Putamen (tissue), 1 donor: Measurements from ENCODE around the gene STX7.

Source experiments
- DNase-seq: peaks from one replicate; pipeline ENCODE4 v3.0.0-alpha.2; 2016; ENCODE audit warnings: low spot score

STX7 gene

GRCh38 chr6:132476688-132477087 lies 36.2 kb downstream of the STX7 start:
- no peak for DNase-seq

- no peak for DNase-seq
Measured at GRCh38 chr6:132475925-132476324, 37.0 kb downstream of the STX7 start.

- no peak for DNase-seq
Measured at GRCh38 chr6:132471787-132472186, 41.1 kb downstream of the STX7 start.

DNA sequence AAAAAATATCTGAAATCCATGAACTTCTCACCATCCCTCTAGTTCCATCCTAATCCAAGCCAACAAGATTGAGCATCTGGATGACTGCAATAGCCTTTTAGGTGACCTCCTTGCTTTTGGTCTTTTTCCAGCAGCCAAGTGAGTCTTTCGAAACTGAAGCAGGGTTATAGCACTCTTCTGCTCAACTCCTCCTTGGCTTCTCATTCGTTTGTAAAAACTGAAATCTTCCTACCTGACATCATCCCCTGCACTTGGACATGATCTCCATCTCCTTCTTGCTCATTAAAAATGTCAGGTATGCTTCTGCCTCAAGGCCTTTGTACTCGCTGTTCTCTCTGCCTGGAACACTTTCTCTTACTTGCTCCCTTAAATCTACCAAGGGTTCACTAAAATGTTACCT lies 46.0 kb downstream of the STX7 start:
- DNase-seq, result no peak

- no peak for DNase-seq
Measured at GRCh38 chr6:132465530-132466485, 47.1 kb downstream of the STX7 start.

GRCh38 chr6:132464538-132465256 lies 48.2 kb downstream of the STX7 start:
- DNase-seq, result no peak

DNA sequence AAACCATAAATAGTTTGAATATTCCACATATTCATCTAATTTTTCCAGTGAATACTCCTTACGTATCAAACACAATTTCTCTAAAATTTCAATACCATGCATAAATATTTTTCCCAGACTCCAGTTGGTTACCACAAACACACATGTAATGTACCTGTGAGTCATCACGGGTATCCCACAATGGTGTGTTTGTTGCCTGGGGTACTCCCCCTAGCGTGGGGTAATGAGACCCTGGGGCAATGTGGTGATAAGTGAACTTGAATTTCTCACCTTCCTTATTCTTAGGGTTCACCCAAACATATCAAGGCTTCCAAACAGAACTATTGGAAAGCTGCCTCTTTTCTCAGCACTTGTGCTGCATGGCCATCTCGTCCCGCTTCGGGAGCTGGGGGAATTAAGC lies 51.0 kb downstream of the STX7 start:
- no peak for DNase-seq

DNA sequence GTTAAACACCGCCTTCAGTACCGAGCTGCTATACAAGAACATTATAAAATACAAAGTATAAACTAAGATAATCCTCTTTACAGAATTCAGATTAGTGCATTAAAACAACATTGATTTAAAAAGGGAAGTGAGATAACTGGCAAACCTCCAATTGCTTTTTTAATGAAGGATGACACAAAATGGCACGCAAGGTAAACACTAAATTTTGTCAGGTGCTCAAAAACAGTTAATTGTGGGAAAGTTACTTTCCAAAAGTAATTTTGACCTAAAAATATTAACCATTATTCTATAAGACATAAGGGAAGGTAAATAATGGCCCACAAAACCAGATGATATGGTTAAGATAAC lies 53.3 kb downstream of the STX7 start:
- no peak for DNase-seq

GRCh38 chr6:132458887-132459604 lies 53.9 kb downstream of the STX7 start:
- DNase-seq, result no peak

- no peak for DNase-seq
Measured at GRCh38 chr6:132456700-132457143, 56.2 kb downstream of the STX7 start.

DNA sequence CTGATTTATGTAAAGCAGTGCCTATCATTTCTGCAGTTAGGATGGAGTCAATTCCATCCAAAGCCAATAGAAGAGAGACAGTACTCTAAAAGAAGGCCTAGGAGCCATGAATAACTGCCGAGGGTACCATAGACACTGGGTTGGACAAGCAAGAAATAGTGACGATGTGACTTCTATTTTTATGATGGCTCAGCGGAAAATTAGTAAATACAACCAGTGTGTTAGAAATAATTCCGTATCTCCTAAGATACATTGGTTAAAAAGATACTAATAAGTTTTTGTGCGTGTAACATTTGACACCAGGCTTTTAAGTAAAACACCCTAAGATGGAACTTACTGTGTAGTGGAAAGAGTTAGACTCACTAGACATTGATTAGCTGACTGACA lies 66.1 kb downstream of the STX7 start:
- DNase-seq, result no peak

- DNase-seq, result peak; percentile 6
Measured at GRCh38 chr6:132446141-132446854, 66.6 kb downstream of the STX7 start.

DNA sequence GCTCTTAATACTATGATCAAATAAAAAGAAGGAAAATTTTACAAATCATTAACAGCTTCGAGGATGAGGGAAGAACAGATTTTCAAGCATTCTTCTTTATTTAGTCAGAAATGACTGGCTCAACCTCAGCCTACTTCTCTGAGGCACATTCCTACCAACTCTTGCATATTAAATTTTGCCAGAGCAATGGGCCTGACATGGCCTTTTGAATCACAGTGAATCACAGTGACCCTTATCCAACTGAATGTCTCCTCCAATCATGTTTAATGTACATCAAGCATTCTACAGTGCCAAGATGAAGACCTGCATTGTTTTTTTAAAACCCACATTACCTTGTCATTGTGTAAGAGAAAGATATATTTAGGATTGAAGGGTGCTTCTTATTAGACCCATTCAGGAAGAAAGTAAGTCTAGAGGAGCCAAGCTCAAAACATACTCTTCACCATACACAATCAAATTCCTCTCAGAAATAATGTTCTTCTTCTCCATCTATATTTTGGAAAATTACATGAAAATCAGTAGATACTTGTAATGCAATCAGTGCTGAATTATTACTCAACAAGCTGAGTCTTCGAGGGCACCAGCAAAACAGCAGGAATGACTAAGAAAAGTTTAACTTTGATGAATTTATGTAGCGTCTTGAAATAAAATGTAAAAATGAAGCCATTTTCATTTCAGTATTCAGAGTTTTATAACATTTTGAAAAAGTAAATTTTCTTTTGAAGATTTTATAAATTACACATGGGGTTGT lies 67.5 kb downstream of the STX7 start:
- no peak for DNase-seq

GRCh38 chr6:132443206-132443605 lies 69.7 kb downstream of the STX7 start:
- DNase-seq, result no peak

- DNase-seq, result no peak
Measured at GRCh38 chr6:132430110-132430509, 82.8 kb downstream of the STX7 start.

DNA sequence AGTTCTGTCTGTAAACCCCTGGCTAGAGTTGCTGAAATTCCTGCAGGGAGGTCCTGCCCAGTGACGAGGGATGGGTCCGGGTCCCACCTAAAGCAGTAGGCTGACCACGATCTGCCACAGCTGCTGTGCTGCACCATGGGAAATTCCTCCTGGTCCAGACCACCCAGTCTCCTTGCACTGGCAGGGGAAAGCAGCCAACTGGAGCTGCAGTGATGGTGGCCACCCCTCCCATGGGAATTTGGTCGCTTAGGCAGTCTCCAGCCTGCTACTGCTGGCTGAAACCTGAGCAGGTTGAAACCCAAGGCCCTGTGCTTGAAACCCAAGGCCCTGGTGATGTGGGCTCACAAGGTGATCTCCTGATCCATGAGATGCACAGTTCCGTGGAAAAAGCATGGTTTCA lies 87.7 kb downstream of the STX7 start:
- DNase-seq, result no peak

- DNase-seq, result no peak
Measured at GRCh38 chr6:132423839-132424238, 89.1 kb downstream of the STX7 start.

- no peak for DNase-seq
Measured at GRCh38 chr6:132418235-132418965, 94.5 kb downstream of the STX7 start.

DNA sequence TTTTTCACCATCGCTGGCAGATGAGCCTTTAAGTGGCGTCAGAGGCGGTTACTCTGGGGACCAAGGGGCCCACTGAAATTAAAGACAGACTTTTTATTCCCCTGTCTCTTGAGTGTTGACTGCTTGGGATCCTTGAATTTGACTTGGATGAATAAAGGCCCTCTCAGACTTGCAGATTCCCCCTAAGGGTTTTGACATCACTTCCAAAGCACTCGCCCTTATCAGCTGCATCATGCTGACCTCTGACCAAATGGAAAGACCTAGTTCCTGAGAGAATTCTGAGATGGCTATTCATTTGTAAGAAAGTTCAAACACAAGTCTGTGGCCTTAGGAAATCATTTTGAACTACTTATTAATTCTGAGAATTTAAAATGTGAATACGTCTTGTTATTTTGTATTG lies 98.2 kb downstream of the STX7 start:
- no peak for DNase-seq

GRCh38 chr6:132414322-132414721 lies 98.6 kb downstream of the STX7 start:
- DNase-seq, result no peak

- DNase-seq, result no peak
Measured at GRCh38 chr6:132413499-132413802, 99.5 kb downstream of the STX7 start.
